ENCODE data around the gene NRP1.

The NRP1 gene

DNA sequence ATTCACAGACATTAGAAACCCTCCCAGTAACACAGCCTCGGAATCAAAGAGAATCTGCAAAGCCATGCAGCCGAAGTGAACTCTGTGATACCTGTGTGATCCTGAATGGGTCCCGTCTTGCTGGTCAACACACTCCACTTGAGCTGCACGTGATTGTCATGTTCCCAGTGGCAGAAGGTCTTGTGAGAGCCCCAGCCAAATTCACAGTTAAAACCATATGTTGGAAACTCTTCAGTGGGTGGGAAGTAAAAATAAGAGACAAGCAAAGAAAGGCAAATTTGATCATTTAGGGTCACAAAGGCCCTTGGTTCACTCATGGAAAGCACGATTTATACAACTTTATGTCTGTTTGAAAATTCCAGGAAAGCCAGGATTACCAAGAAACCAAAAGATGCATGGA, 142.3 kb downstream of the NRP1 start:
- no peak for DNase-seq (ENCODE audit: low spot score)
- no CpG with 5 or more reads among the region's 5 CpGs for WGBS, 2 donors (ENCODE audit: extremely low coverage in 2 of 2, insufficient read length in 2 of 2, insufficient replicate concordance in 1 of 2)
- no peak overlapping the region for H2BK15ac ChIP-seq (ENCODE audit: low read length)
- H3K18ac ChIP-seq (ENCODE audit: low read length): no peak overlapping the region
- H3K4ac ChIP-seq (ENCODE audit: low read length): no peak overlapping the region
- peaks cover 0 to 11% of the 10 kb centered on the region in 2 donors for H3K4me1 ChIP-seq (ENCODE audit: control insufficient read depth in 2 of 2, insufficient read depth in 1 of 2, low read depth in 1 of 2, low read length in 2 of 2)
- H3K9ac ChIP-seq (ENCODE audit: low read depth, low read length, poor library complexity): no peak overlapping the region
- no peak overlapping the region for H4K91ac ChIP-seq (ENCODE audit: low read depth, low read length, poor library complexity)
- no peaks in the 10 kb centered on the region for H3K27me3 ChIP-seq (ENCODE audit: control insufficient read depth in 3 of 3, insufficient read depth in 3 of 3, low read depth in 1 of 3, low read length in 3 of 3)
- no peaks in the 10 kb centered on the region for H3K9me3 ChIP-seq (replicated peaks in 1 of 2; ENCODE audit: control insufficient read depth in 2 of 2, insufficient read depth in 1 of 2, low read depth in 1 of 2, low read length in 2 of 2)
- H2AK5ac ChIP-seq (ENCODE audit: low read depth, low read length): no peak overlapping the region
- no peak overlapping the region for H3K14ac ChIP-seq (ENCODE audit: low read length)
- H3K23ac ChIP-seq (ENCODE audit: low read depth, low read length, poor library complexity): no peak overlapping the region
- H3K27ac ChIP-seq (replicated peaks; ENCODE audit: low read length): no peak overlapping the region
- H3K36me3 ChIP-seq (replicated peaks in 1 of 2; ENCODE audit: control insufficient read depth in 2 of 2, insufficient read depth in 2 of 2, low read length in 2 of 2): peaks cover 0 to 84% of the 10 kb centered on the region in 2 donors
- no peak overlapping the region for H2BK120ac ChIP-seq (ENCODE audit: low read depth, low read length)
- H2AFZ ChIP-seq (ENCODE audit: low read length): no peak overlapping the region
- no peak overlapping the region for H4K8ac ChIP-seq (ENCODE audit: low read depth, low read length)
- H2BK12ac ChIP-seq (ENCODE audit: low read length): no peak overlapping the region
- H3K4me3 ChIP-seq (ENCODE audit: low read length in 2 of 2): no peak overlapping the region
- no peaks in the 10 kb centered on the region for H3K79me1 ChIP-seq (ENCODE audit: low read depth, low read length)
- no peak overlapping the region for H3K4me2 ChIP-seq (ENCODE audit: insufficient read depth, low read length, poor library complexity, severe bottlenecking)
- no peak overlapping the region for H2BK5ac ChIP-seq (ENCODE audit: low read length)

DNA sequence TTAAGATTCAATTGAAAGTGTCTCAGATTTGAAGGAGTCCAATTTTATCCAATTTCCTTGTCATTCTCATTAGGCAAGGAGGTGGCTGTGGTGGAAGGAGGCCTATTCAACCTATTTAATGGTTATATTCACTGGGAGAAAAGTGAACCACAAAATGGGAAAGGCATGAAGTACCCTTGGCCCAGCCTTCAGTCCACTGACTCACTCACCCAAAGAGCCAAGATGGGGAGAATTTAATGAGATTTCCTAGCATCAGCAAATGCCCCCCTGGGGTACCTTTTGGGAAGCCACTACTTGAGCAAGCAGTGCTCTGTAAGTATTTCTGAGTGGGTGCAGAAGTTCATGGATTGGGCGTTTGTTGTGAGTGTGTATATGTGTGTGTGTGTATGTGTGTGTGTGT, 144.1 kb downstream of the NRP1 start:
- Histone ChIP-seq H2BK15ac (ENCODE audit: low read length) (no peak overlapping the region), H2BK5ac (ENCODE audit: low read length) (no peak overlapping the region), H3K27me3 (ENCODE audit: control insufficient read depth in 3 of 3, insufficient read depth in 3 of 3, low read depth in 1 of 3, low read length in 3 of 3) (no peaks in the 10 kb centered on the region), H2AFZ (ENCODE audit: low read length) (no peak overlapping the region), H4K91ac (ENCODE audit: low read depth, low read length, poor library complexity) (no peak overlapping the region), H3K36me3 (replicated peaks in 1 of 2; ENCODE audit: control insufficient read depth in 2 of 2, insufficient read depth in 2 of 2, low read length in 2 of 2) (peaks cover 0 to 83% of the 10 kb centered on the region in 2 donors), H3K4ac (ENCODE audit: low read length) (no peak overlapping the region), H3K27ac (replicated peaks; ENCODE audit: low read length) (no peak overlapping the region), H3K4me3 (ENCODE audit: low read length in 2 of 2) (no peak overlapping the region), H3K14ac (ENCODE audit: low read length) (no peak overlapping the region), H3K18ac (ENCODE audit: low read length) (no peak overlapping the region), H4K8ac (ENCODE audit: low read depth, low read length) (no peak overlapping the region), H3K9me3 (replicated peaks in 1 of 2; ENCODE audit: control insufficient read depth in 2 of 2, insufficient read depth in 1 of 2, low read depth in 1 of 2, low read length in 2 of 2) (no peaks in the 10 kb centered on the region), H3K23ac (ENCODE audit: low read depth, low read length, poor library complexity) (no peak overlapping the region), H2BK12ac (ENCODE audit: low read length) (no peak overlapping the region), H2BK120ac (ENCODE audit: low read depth, low read length) (no peak overlapping the region), H3K79me1 (ENCODE audit: low read depth, low read length) (no peaks in the 10 kb centered on the region), H3K9ac (ENCODE audit: low read depth, low read length, poor library complexity) (no peak overlapping the region), H3K4me1 (ENCODE audit: control insufficient read depth in 2 of 2, insufficient read depth in 1 of 2, low read depth in 1 of 2, low read length in 2 of 2) (peaks cover 0 to 9% of the 10 kb centered on the region in 2 donors), H2AK5ac (ENCODE audit: low read depth, low read length) (no peak overlapping the region), H3K4me2 (ENCODE audit: insufficient read depth, low read length, poor library complexity, severe bottlenecking) (no peak overlapping the region)
- WGBS, 2 donors (ENCODE audit: extremely low coverage in 2 of 2, insufficient read length in 2 of 2, insufficient replicate concordance in 1 of 2): no CpG with 5 or more reads among the region's 1 CpG
- no peak for DNase-seq (ENCODE audit: low spot score)

DNA sequence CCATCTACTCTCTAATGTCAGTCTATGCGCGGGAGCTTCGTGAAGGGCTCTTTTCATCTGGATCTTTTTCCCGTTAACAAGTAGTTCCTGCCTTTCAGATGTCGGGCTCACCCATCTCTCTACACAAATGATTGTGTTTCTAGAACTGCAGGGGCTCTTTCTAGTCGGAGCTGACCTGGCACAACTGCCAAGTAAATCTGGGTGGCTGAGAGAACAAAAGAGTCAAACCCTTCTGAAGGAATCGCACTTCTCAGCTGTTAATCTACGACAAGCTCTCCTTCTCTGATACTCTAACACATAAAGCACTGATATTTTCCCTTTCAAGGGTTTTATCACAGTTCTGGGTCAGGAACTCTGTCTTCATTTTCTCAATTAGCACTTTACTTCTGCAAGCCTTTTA, 144.7 kb downstream of the NRP1 start:
- Histone ChIP-seq H3K4me1 (ENCODE audit: control insufficient read depth in 2 of 2, insufficient read depth in 1 of 2, low read depth in 1 of 2, low read length in 2 of 2) (peaks cover 0 to 9% of the 10 kb centered on the region in 2 donors), H3K4me3 (ENCODE audit: low read length in 2 of 2) (no peak overlapping the region), H3K36me3 (replicated peaks in 1 of 2; ENCODE audit: control insufficient read depth in 2 of 2, insufficient read depth in 2 of 2, low read length in 2 of 2) (peaks cover 0 to 83% of the 10 kb centered on the region in 2 donors), H3K23ac (ENCODE audit: low read depth, low read length, poor library complexity) (no peak overlapping the region), H2AK5ac (ENCODE audit: low read depth, low read length) (no peak overlapping the region), H3K79me1 (ENCODE audit: low read depth, low read length) (no peaks in the 10 kb centered on the region), H3K9me3 (replicated peaks in 1 of 2; ENCODE audit: control insufficient read depth in 2 of 2, insufficient read depth in 1 of 2, low read depth in 1 of 2, low read length in 2 of 2) (no peaks in the 10 kb centered on the region), H3K27me3 (ENCODE audit: control insufficient read depth in 3 of 3, insufficient read depth in 3 of 3, low read depth in 1 of 3, low read length in 3 of 3) (no peaks in the 10 kb centered on the region), H4K8ac (ENCODE audit: low read depth, low read length) (no peak overlapping the region), H2BK5ac (ENCODE audit: low read length) (no peak overlapping the region), H3K4ac (ENCODE audit: low read length) (no peak overlapping the region), H3K9ac (ENCODE audit: low read depth, low read length, poor library complexity) (no peak overlapping the region), H2BK12ac (ENCODE audit: low read length) (no peak overlapping the region), H3K4me2 (ENCODE audit: insufficient read depth, low read length, poor library complexity, severe bottlenecking) (no peak overlapping the region), H3K14ac (ENCODE audit: low read length) (no peak overlapping the region), H3K27ac (replicated peaks; ENCODE audit: low read length) (no peak overlapping the region), H4K91ac (ENCODE audit: low read depth, low read length, poor library complexity) (no peak overlapping the region), H2BK15ac (ENCODE audit: low read length) (no peak overlapping the region), H2BK120ac (ENCODE audit: low read depth, low read length) (no peak overlapping the region), H3K18ac (ENCODE audit: low read length) (no peak overlapping the region), H2AFZ (ENCODE audit: low read length) (no peak overlapping the region)
- no peak for DNase-seq (ENCODE audit: low spot score)
- WGBS, 2 donors (ENCODE audit: extremely low coverage in 2 of 2, insufficient read length in 2 of 2, insufficient replicate concordance in 1 of 2): no CpG with 5 or more reads among the region's 8 CpGs

DNA sequence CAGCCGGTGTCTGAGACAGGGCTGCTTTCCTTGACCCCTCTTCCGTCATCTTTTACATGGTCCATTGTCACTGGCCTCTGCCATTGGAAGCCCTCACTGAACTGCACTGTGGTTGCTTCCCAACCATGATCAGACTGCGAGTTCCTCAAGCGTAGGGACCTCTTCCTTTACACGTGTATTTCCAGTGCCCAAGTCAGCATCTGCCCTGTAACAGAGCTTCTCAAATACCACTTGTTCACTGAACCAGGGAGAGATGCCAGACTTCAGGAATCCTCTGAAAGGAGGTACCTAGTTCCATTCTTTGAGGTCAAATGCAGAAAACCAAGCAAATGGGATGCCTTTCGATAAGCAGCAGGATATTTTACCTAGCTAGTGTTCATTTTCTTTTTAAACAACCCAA, 145.1 kb downstream of the NRP1 start:
- Histone ChIP-seq H3K27me3 (ENCODE audit: control insufficient read depth in 3 of 3, insufficient read depth in 3 of 3, low read depth in 1 of 3, low read length in 3 of 3) (no peaks in the 10 kb centered on the region), H3K14ac (ENCODE audit: low read length) (no peak overlapping the region), H3K79me1 (ENCODE audit: low read depth, low read length) (no peaks in the 10 kb centered on the region), H3K18ac (ENCODE audit: low read length) (peak overlapping the region; percentile 77), H3K36me3 (replicated peaks in 1 of 2; ENCODE audit: control insufficient read depth in 2 of 2, insufficient read depth in 2 of 2, low read length in 2 of 2) (peaks cover 0 to 83% of the 10 kb centered on the region in 2 donors), H3K4ac (ENCODE audit: low read length) (no peak overlapping the region), H2AFZ (ENCODE audit: low read length) (no peak overlapping the region), H2AK5ac (ENCODE audit: low read depth, low read length) (no peak overlapping the region), H3K4me1 (ENCODE audit: control insufficient read depth in 2 of 2, insufficient read depth in 1 of 2, low read depth in 1 of 2, low read length in 2 of 2) (peaks cover 0 to 9% of the 10 kb centered on the region in 2 donors), H3K4me2 (ENCODE audit: insufficient read depth, low read length, poor library complexity, severe bottlenecking) (no peak overlapping the region), H3K4me3 (ENCODE audit: low read length in 2 of 2) (no peak overlapping the region), H2BK120ac (ENCODE audit: low read depth, low read length) (no peak overlapping the region), H3K27ac (replicated peaks; ENCODE audit: low read length) (no peak overlapping the region), H4K91ac (ENCODE audit: low read depth, low read length, poor library complexity) (no peak overlapping the region), H2BK12ac (ENCODE audit: low read length) (peak overlapping the region; percentile 92), H4K8ac (ENCODE audit: low read depth, low read length) (no peak overlapping the region), H3K23ac (ENCODE audit: low read depth, low read length, poor library complexity) (no peak overlapping the region), H3K9ac (ENCODE audit: low read depth, low read length, poor library complexity) (no peak overlapping the region), H2BK15ac (ENCODE audit: low read length) (no peak overlapping the region), H3K9me3 (replicated peaks in 1 of 2; ENCODE audit: control insufficient read depth in 2 of 2, insufficient read depth in 1 of 2, low read depth in 1 of 2, low read length in 2 of 2) (no peaks in the 10 kb centered on the region), H2BK5ac (ENCODE audit: low read length) (no peak overlapping the region)
- WGBS, 2 donors (ENCODE audit: extremely low coverage in 2 of 2, insufficient read length in 2 of 2, insufficient replicate concordance in 1 of 2): no CpG with 5 or more reads among the region's 6 CpGs
- DNase-seq (ENCODE audit: low spot score): no peak

Data from neuronal stem cell (in vitro differentiated cells).